ENCODE results near the gene ESRP2.

The ESRP2 gene

DNA sequence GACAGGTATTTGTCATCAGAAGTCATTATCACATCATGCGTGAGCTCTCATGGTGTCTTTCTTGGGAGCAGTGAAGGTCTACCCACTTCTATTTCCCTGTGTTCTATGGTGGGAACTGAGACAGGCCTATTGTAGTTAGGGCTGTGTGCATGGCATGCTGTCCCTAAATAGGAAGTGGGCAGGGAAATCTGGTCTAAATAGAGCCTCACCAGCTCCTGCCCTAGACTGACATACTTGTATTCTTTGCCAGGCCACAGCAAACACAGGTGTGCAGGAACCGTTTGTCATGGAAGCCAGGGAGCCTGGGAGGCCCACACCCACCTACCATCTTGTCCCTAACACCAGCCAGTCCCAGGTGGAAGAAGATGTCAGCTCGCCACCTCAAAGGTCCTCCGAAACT, 38.5 kb upstream of the ESRP2 start:
- H3K9me3 ChIP-seq (ENCODE audit: control insufficient read depth, insufficient read depth, low read depth, low read length): no peaks in the 10 kb centered on the region
- no peaks in the 10 kb centered on the region for H3K4me1 ChIP-seq (ENCODE audit: control insufficient read depth, insufficient read depth, low read length)
- no peak overlapping the region for H3K9ac ChIP-seq (ENCODE audit: low read length)
- no peak overlapping the region for H3K4me3 ChIP-seq (ENCODE audit: low read depth, low read length)
- no peaks in the 10 kb centered on the region for H3K27me3 ChIP-seq (ENCODE audit: control insufficient read depth, insufficient read depth, low read length)
- H3K27ac ChIP-seq (ENCODE audit: low read depth, low read length): no peak overlapping the region
- H3K36me3 ChIP-seq (ENCODE audit: control insufficient read depth, insufficient read depth, low read length): peaks cover 38% of the 10 kb centered on the region

DNA sequence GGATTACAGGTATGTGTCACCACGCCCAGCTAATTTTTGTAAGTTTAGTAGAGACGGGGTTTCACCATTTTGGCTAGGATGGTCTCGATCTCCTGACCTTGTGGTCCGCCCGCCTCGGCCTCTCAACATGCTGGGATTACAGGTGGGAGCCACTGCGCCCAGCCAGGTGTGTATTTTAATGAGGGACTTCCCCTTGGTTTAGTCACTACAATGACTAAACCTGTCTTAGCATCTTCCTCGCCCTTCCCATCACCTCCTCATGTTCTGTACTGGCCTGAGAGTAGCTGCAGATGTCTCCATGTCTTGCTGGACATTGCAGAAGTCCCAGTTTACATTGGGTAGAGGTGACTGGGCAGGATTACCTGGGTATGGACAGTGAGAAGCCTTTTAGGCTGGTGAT, 38.0 kb upstream of the ESRP2 start:
- Histone ChIP-seq H3K4me3 (ENCODE audit: low read depth, low read length) (no peak overlapping the region), H3K9ac (ENCODE audit: low read length) (no peak overlapping the region), H3K36me3 (ENCODE audit: control insufficient read depth, insufficient read depth, low read length) (peaks cover 38% of the 10 kb centered on the region), H3K9me3 (ENCODE audit: control insufficient read depth, insufficient read depth, low read depth, low read length) (no peaks in the 10 kb centered on the region), H3K27me3 (ENCODE audit: control insufficient read depth, insufficient read depth, low read length) (no peaks in the 10 kb centered on the region), H3K4me1 (ENCODE audit: control insufficient read depth, insufficient read depth, low read length) (no peaks in the 10 kb centered on the region), H3K27ac (ENCODE audit: low read depth, low read length) (no peak overlapping the region)

GRCh38 chr16:68273459-68273858, 37.5 kb upstream of the ESRP2 start:
- no peak overlapping the region for H3K4me3 ChIP-seq (ENCODE audit: low read depth, low read length)
- H3K36me3 ChIP-seq (ENCODE audit: control insufficient read depth, insufficient read depth, low read length): peaks cover 38% of the 10 kb centered on the region
- no peaks in the 10 kb centered on the region for H3K27me3 ChIP-seq (ENCODE audit: control insufficient read depth, insufficient read depth, low read length)
- no peaks in the 10 kb centered on the region for H3K9me3 ChIP-seq (ENCODE audit: control insufficient read depth, insufficient read depth, low read depth, low read length)
- H3K9ac ChIP-seq (ENCODE audit: low read length): no peak overlapping the region
- peaks cover under 1% of the 10 kb centered on the region; the same call in 1 of the 2 replicates for H3K4me1 ChIP-seq (ENCODE audit: control insufficient read depth, insufficient read depth, low read length)
- no peak overlapping the region for H3K27ac ChIP-seq (ENCODE audit: low read depth, low read length)

DNA sequence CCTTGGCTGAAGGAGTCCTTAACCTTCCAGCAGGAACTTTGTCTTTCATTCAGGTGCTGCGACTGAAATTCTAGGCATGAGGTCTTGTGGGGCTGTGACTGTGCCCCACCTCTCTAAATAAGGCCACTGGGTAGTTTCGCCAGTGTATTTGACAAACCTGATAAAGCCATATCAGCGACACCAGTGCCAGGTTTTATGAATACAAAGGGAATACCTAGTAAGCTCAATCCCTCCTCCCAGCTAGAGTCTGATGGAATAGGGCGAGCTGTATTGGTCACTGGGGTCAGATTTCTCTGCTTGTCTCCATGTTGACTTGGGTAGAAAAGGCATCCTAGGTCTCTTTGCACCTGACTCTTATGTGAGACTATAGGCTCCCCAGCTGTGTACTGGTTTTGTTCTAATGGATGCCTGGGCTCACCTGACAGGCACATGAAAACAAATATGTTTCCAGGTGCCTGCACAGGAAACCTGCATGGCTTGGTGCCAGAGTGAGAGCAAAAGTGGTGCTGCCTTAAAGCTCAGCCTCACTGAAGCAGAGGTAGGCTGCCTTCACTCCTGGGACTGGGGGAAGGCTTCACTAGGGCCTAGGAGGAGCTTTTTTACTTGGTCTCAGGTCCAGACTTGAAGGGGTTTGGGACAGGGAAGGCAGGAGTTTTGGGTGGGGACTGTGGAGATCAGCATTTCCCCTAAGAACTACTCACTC, 36.7 kb upstream of the ESRP2 start:
- no peak overlapping the region for H3K9ac ChIP-seq (ENCODE audit: low read length)
- no peaks in the 10 kb centered on the region for H3K27me3 ChIP-seq (ENCODE audit: control insufficient read depth, insufficient read depth, low read length)
- H3K4me1 ChIP-seq (ENCODE audit: control insufficient read depth, insufficient read depth, low read length): peaks cover 8% of the 10 kb centered on the region
- H3K4me3 ChIP-seq (ENCODE audit: low read depth, low read length): no peak overlapping the region
- no peaks in the 10 kb centered on the region for H3K9me3 ChIP-seq (ENCODE audit: control insufficient read depth, insufficient read depth, low read depth, low read length)
- H3K27ac ChIP-seq (ENCODE audit: low read depth, low read length): no peak overlapping the region
- H3K36me3 ChIP-seq (ENCODE audit: control insufficient read depth, insufficient read depth, low read length): peaks cover 38% of the 10 kb centered on the region

- Histone ChIP-seq H3K27ac (ENCODE audit: low read depth, low read length) (no peak overlapping the region), H3K27me3 (ENCODE audit: control insufficient read depth, insufficient read depth, low read length) (no peaks in the 10 kb centered on the region), H3K4me1 (ENCODE audit: control insufficient read depth, insufficient read depth, low read length) (peaks cover 18% of the 10 kb centered on the region), H3K4me3 (ENCODE audit: low read depth, low read length) (no peak overlapping the region), H3K9me3 (ENCODE audit: control insufficient read depth, insufficient read depth, low read depth, low read length) (no peaks in the 10 kb centered on the region), H3K9ac (ENCODE audit: low read length) (no peak overlapping the region), H3K36me3 (ENCODE audit: control insufficient read depth, insufficient read depth, low read length) (peaks cover 32% of the 10 kb centered on the region)
Observed at GRCh38 chr16:68270353-68270752, 34.4 kb upstream of the ESRP2 start.

DNA sequence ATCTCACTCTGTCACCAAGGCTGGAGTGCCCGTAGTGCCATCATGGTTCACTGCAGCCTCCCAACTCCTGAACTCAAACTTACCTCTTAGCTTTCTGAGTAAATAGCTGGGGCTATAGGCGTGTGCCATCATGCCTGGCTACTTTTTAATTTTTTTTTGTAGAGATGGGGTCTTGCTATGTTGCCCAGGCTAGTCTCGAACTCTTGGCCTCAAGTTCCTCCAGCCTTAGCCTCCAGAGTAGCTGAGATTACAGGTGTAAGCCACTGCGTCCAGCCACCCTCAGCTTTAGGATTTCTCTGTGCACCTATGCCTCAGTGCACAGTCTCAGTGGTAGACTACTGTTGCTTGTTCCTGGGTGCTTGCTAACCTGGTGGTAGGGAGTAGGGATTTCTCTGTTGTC, 33.9 kb upstream of the ESRP2 start:
- H3K27me3 ChIP-seq (ENCODE audit: control insufficient read depth, insufficient read depth, low read length): no peaks in the 10 kb centered on the region
- H3K9ac ChIP-seq (ENCODE audit: low read length): no peak overlapping the region
- no peak overlapping the region for H3K27ac ChIP-seq (ENCODE audit: low read depth, low read length)
- no peak overlapping the region for H3K4me3 ChIP-seq (ENCODE audit: low read depth, low read length)
- H3K4me1 ChIP-seq (ENCODE audit: control insufficient read depth, insufficient read depth, low read length): peaks cover 22% of the 10 kb centered on the region
- H3K9me3 ChIP-seq (ENCODE audit: control insufficient read depth, insufficient read depth, low read depth, low read length): no peaks in the 10 kb centered on the region
- peaks cover 29% of the 10 kb centered on the region for H3K36me3 ChIP-seq (ENCODE audit: control insufficient read depth, insufficient read depth, low read length)

- Histone ChIP-seq H3K27me3 (ENCODE audit: control insufficient read depth, insufficient read depth, low read length) (no peaks in the 10 kb centered on the region), H3K9ac (ENCODE audit: low read length) (no peak overlapping the region), H3K36me3 (ENCODE audit: control insufficient read depth, insufficient read depth, low read length) (peaks cover 10% of the 10 kb centered on the region), H3K4me1 (ENCODE audit: control insufficient read depth, insufficient read depth, low read length) (peaks cover 22% of the 10 kb centered on the region), H3K9me3 (ENCODE audit: control insufficient read depth, insufficient read depth, low read depth, low read length) (no peaks in the 10 kb centered on the region), H3K27ac (ENCODE audit: low read depth, low read length) (peak overlapping the region; percentile 53; the same call in 1 of the 2 replicates), H3K4me3 (ENCODE audit: low read depth, low read length) (peak overlapping the region; percentile 39)
Observed at GRCh38 chr16:68267612-68268405, 31.9 kb upstream of the ESRP2 start.

GRCh38 chr16:68265078-68265920, 29.4 kb upstream of the ESRP2 start:
- no peaks in the 10 kb centered on the region for H3K27me3 ChIP-seq (ENCODE audit: control insufficient read depth, insufficient read depth, low read length)
- peaks cover 22% of the 10 kb centered on the region for H3K4me1 ChIP-seq (ENCODE audit: control insufficient read depth, insufficient read depth, low read length)
- peak overlapping the region; percentile 81; the same call in 1 of the 2 replicates for H3K27ac ChIP-seq (ENCODE audit: low read depth, low read length)
- H3K9ac ChIP-seq (ENCODE audit: low read length): peak overlapping the region; percentile 96
- H3K36me3 ChIP-seq (ENCODE audit: control insufficient read depth, insufficient read depth, low read length): no peaks in the 10 kb centered on the region
- H3K4me3 ChIP-seq (ENCODE audit: low read depth, low read length): peak overlapping the region; percentile 91
- no peaks in the 10 kb centered on the region for H3K9me3 ChIP-seq (ENCODE audit: control insufficient read depth, insufficient read depth, low read depth, low read length)

DNA sequence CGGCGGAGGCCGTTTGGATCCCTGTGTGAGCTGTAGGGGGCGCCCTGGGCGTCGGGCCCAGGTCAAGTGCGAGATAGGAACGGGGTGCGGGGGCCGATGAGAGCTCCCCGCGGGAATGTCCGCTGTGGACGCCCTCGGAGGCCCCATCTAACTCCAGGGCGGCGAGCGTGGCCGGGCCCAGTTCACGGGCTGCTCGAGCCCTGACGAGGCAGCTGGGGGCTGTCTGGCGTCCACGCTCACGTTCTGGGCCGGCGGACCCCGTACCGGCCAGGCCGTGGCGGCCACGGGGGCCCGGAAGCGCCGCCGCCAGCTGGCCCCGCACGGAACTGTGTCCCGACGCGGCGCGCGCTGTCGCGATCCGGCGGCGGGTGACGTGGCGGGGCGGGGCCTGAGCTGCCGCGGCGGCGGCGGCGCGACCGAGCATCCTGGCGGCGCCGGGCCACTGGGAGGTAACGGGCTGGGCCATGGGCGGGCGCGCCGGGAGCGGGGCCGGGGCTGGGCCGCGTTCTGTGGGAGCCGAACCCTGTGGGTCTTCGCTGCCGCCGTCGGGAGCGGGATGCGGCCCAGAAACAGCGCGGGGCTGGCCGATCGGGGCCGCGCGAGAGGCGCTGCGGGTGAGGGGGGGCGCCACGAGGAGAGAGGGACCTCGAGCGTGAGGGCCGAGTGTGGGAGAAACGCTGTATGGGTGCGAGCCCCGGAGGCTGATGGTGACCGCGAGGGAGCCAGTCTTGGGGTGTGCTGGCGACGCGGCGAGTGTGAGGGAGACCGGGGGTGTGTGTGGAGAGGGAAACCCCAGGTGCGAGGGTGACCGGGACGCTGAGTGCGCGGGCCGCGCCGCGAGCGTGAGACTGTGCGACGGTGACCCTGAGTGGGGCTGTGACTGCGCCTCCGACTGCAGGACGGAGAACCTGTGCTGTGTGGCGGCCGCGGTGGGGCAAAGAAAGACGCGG, 28.5 kb upstream of the ESRP2 start, which contains the start of gene SLC7A6:
Gene SLC7A6 (plus strand): TSS at position 399 of the 950 bp plus-strand sequence. CDS start 10,201 bp downstream, outside the sequence.
- peak within 1 kb of the TSS; percentile 96 for H3K9ac ChIP-seq (ENCODE audit: low read length)
- peaks cover 5% of the 10 kb centered on the region for H3K36me3 ChIP-seq (ENCODE audit: control insufficient read depth, insufficient read depth, low read length)
- peak within 1 kb of the TSS; percentile 91 for H3K4me3 ChIP-seq (ENCODE audit: low read depth, low read length)
- H3K27ac ChIP-seq (ENCODE audit: low read depth, low read length): peak within 1 kb of the TSS; percentile 81; the same call in 1 of the 2 replicates
- H3K27me3 ChIP-seq (ENCODE audit: control insufficient read depth, insufficient read depth, low read length): no peaks in the 10 kb centered on the region
- H3K9me3 ChIP-seq (ENCODE audit: control insufficient read depth, insufficient read depth, low read depth, low read length): no peaks in the 10 kb centered on the region
- peaks cover 22% of the 10 kb centered on the region for H3K4me1 ChIP-seq (ENCODE audit: control insufficient read depth, insufficient read depth, low read length)

DNA sequence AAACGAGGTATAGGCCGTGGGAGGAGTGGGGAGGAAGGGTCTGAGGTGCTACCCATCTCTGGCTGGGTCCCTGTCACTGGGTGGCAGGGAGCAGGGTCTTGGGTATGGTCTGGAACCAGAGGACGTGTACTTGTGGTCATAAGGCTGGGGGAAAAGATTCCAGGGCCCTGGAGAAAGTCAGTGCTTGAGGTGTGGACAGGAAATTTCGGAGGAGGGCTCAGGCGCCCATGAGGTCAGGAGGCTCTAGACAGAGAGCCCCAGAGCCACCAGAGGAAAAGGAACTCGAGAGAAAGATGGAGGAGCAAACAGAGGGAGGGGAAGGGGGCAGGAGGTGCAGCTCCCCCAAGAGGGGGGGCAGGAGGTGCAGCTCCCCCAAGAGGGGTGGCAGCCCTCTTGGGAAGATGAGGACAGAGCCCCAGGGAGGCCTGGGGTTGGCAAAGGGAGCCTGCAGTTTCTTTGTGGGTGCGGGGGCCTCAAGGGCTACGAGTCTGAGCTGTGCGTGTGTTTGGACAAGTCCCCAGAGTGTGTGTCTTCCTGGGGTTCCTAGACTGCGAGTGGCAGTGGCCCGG, 27.7 kb upstream of the ESRP2 start:
- Histone ChIP-seq H3K9me3 (ENCODE audit: control insufficient read depth, insufficient read depth, low read depth, low read length) (no peaks in the 10 kb centered on the region), H3K4me1 (ENCODE audit: control insufficient read depth, insufficient read depth, low read length) (peaks cover 22% of the 10 kb centered on the region), H3K9ac (ENCODE audit: low read length) (peak overlapping the region; percentile 96), H3K27ac (ENCODE audit: low read depth, low read length) (peak overlapping the region; percentile 72; the same call in 1 of the 2 replicates), H3K4me3 (ENCODE audit: low read depth, low read length) (peak overlapping the region; percentile 91), H3K27me3 (ENCODE audit: control insufficient read depth, insufficient read depth, low read length) (no peaks in the 10 kb centered on the region), H3K36me3 (ENCODE audit: control insufficient read depth, insufficient read depth, low read length) (peaks cover 10% of the 10 kb centered on the region)
